Neural cell (in vitro differentiated cells): Measurements from ENCODE around the gene PPP4R3A. TPM values are rescaled to one million over a fixed set of nuclear protein-coding genes. Genes with fewer than 3 reads are reported as not detected.

Experiments
- H2AFZ ChIP-seq: fragments of 200-600, 300-800 bp; sonication (generic), shearing (Covaris generic); 2 replicates; pipeline ENCODE4 v1.6.0; 2014; ENCODE audit warnings: low read depth, mild to moderate bottlenecking, antibody characterized with exemption, low read length, moderate library complexity
- H3F3A ChIP-seq: fragments of 200-600 bp; shearing (Covaris generic); 2 replicates; pipeline ENCODE4 v1.6.1; 2016; ENCODE audit warnings: mild to moderate bottlenecking, moderate library complexity, mixed read lengths, antibody characterized with exemption, low read length; ENCODE audit not compliant: insufficient read depth, poor library complexity, severe bottlenecking
- H3K27ac ChIP-seq: fragments of 200-600, 300-800 bp; sonication (generic), shearing (Covaris generic); 2 replicates; pipeline ENCODE4 v1.5.1; 2014; ENCODE audit warnings: mild to moderate bottlenecking, low read length, moderate library complexity
- H3K27me3 ChIP-seq: fragments of 300-800, 200-600 bp; sonication (generic), shearing (Covaris generic); 2 replicates; pipeline ENCODE4 v1.6.0; 2014; ENCODE audit warnings: mild to moderate bottlenecking, low read depth, low read length, moderate library complexity; ENCODE audit not compliant: insufficient read depth
- H3K36me3 ChIP-seq: fragments of 300-800, 200-600 bp; sonication (generic), shearing (Covaris generic); 2 replicates; pipeline ENCODE4 v1.5.1; 2014; ENCODE audit warnings: mild to moderate bottlenecking, antibody characterized with exemption, low read length, moderate library complexity; ENCODE audit not compliant: insufficient read depth
- H3K4me2 ChIP-seq: fragments of 300-800, 200-600 bp; sonication (generic), shearing (Covaris generic); 2 replicates; pipeline ENCODE4 v1.6.0; 2014; ENCODE audit warnings: mild to moderate bottlenecking, low read length
- H3K4me3 ChIP-seq: fragments of 300-800, 200-600 bp; sonication (generic), shearing (Covaris generic); 2 replicates; pipeline ENCODE4 v1.5.1; 2014; ENCODE audit warnings: mild to moderate bottlenecking, low read length, moderate library complexity
- H3K79me2 ChIP-seq: fragments of 200-600 bp; shearing (Covaris generic); replicated peaks from 2 replicates; pipeline ENCODE4 v1.6.0; 2014; ENCODE audit warnings: mild to moderate bottlenecking, low read length, moderate library complexity; ENCODE audit not compliant: insufficient read depth
- H3K9ac ChIP-seq: fragments of 300-800, 200-600 bp; sonication (generic), shearing (Covaris generic); 2 replicates; pipeline ENCODE4 v1.6.1; 2016; ENCODE audit warnings: mild to moderate bottlenecking, low read length, mixed read lengths
- H3K9me2 ChIP-seq: fragments of 200-600 bp; shearing (Covaris generic); 2 replicates; pipeline ENCODE4 v1.6.1; 2016; ENCODE audit warnings: mild to moderate bottlenecking, low read length, mixed read lengths; ENCODE audit not compliant: insufficient read depth
- H3K9me3 ChIP-seq: fragments of 200-600, 300-800 bp; sonication (generic), shearing (Covaris generic); 2 replicates; pipeline ENCODE4 v1.6.1; 2016; ENCODE audit warnings: mild to moderate bottlenecking, mixed run types, low read length, moderate library complexity, mixed read lengths
- H4K20me1 ChIP-seq: fragments of 200-600 bp; shearing (Covaris generic); 2 replicates; pipeline ENCODE4 v1.6.1; 2016; ENCODE audit warnings: mild to moderate bottlenecking, mixed run types; ENCODE audit not compliant: insufficient read depth
- CTCF ChIP-seq: fragments of 450-650 bp; IDR thresholded peaks from 2 replicates; pipeline ENCODE4 v1.5.1; 2014; ENCODE audit warnings: antibody characterized with exemption, mild to moderate bottlenecking, moderate library complexity; ENCODE audit not compliant: poor library complexity, severe bottlenecking
- EP300 ChIP-seq: fragments of 450-650 bp; conservative IDR thresholded peaks from 2 replicates; pipeline ENCODE4 v1.6.1; 2014; ENCODE audit warnings: antibody characterized with exemption, mild to moderate bottlenecking, moderate library complexity; ENCODE audit not compliant: poor library complexity, severe bottlenecking
- EZH2 ChIP-seq: fragments of 200-600, 300-800 bp; shearing (Covaris generic), sonication (generic); IDR thresholded peaks from 2 replicates; pipeline ENCODE4 v1.6.1; 2014; ENCODE audit warnings: antibody characterized with exemption, low read length, borderline replicate concordance, mild to moderate bottlenecking; ENCODE audit not compliant: insufficient read depth, poor library complexity, severe bottlenecking
- MXI1 ChIP-seq: fragments of 450-650 bp; conservative IDR thresholded peaks from 2 replicates; pipeline ENCODE4 v1.6.1; 2014; ENCODE audit warnings: antibody characterized with exemption, mild to moderate bottlenecking; ENCODE audit not compliant: poor library complexity, severe bottlenecking
- POLR2AphosphoS5 ChIP-seq: IDR thresholded peaks from 2 replicates; pipeline ENCODE4 v1.6.1; 2012
- RAD21 ChIP-seq: fragments of 450-650 bp; conservative IDR thresholded peaks from 2 replicates; pipeline ENCODE4 v1.6.1; 2014; ENCODE audit warnings: antibody characterized with exemption, mild to moderate bottlenecking, moderate library complexity
- SMC3 ChIP-seq: fragments of 450-650 bp; conservative IDR thresholded peaks from 2 replicates; pipeline ENCODE4 v1.6.1; 2014; ENCODE audit warnings: antibody characterized with exemption, mild to moderate bottlenecking, moderate library complexity; ENCODE audit not compliant: poor library complexity
- TAF1 ChIP-seq: IDR thresholded peaks from 2 replicates; pipeline ENCODE4 v1.6.1; 2012; ENCODE audit warnings: low read depth
- polyA plus RNA-seq: library from polyadenylated mRNA; depleted of rRNA; stranded (reverse); fragments of >200 nt; gene quantifications from 2 replicates; pipeline ENCODE4 v1.2.3, GENCODE V29; 2014
- TF ChIP-seq, protein P1 (sequence below): IDR thresholded peaks from 2 replicates; pipeline ENCODE4 v1.6.1; 2012; ENCODE audit warnings: borderline replicate concordance

The PPP4R3A gene
- polyA plus RNA-seq, 1 donor from 2014 or later = 99.4 TPM

DNA sequence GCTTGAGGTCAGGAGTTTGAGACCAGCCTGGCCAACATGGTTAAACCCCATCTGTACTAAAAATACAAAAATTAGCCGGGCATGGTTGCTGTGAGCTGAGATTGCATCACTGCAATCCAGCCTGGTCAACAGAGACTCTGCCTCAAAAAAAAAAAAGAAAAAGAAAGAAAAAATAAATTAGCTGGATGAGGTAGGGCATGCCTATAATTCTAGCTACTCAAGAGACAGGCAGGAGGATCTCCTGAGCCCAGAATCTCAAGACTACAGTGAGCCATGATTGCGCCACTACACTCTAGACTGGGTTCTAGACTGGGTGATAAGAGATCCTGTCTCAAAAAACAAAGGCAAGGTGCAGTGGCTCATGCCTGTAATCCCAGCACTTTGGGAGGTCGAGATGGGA is 16.9 kb downstream of the PPP4R3A start:
- TF ChIP-seq RAD21 = no peak
- TF ChIP-seq TAF1 = no peak
- no peak for TF ChIP-seq SMC3
- no peak for TF ChIP-seq EP300
- TF ChIP-seq, protein P1, sequence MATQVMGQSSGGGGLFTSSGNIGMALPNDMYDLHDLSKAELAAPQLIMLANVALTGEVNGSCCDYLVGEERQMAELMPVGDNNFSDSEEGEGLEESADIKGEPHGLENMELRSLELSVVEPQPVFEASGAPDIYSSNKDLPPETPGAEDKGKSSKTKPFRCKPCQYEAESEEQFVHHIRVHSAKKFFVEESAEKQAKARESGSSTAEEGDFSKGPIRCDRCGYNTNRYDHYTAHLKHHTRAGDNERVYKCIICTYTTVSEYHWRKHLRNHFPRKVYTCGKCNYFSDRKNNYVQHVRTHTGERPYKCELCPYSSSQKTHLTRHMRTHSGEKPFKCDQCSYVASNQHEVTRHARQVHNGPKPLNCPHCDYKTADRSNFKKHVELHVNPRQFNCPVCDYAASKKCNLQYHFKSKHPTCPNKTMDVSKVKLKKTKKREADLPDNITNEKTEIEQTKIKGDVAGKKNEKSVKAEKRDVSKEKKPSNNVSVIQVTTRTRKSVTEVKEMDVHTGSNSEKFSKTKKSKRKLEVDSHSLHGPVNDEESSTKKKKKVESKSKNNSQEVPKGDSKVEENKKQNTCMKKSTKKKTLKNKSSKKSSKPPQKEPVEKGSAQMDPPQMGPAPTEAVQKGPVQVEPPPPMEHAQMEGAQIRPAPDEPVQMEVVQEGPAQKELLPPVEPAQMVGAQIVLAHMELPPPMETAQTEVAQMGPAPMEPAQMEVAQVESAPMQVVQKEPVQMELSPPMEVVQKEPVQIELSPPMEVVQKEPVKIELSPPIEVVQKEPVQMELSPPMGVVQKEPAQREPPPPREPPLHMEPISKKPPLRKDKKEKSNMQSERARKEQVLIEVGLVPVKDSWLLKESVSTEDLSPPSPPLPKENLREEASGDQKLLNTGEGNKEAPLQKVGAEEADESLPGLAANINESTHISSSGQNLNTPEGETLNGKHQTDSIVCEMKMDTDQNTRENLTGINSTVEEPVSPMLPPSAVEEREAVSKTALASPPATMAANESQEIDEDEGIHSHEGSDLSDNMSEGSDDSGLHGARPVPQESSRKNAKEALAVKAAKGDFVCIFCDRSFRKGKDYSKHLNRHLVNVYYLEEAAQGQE = no peak
- no peak for TF ChIP-seq POLR2AphosphoS5
- no peak for TF ChIP-seq MXI1
- no peak for TF ChIP-seq EZH2
- TF ChIP-seq CTCF = no peak
- no peaks in the 10 kb centered on the region for H3K9me3 ChIP-seq

GRCh38 chr14:91484744-91485143 is 25.4 kb downstream of the PPP4R3A start:
- TF ChIP-seq SMC3 = no peak
- TF ChIP-seq, protein P1 = no peak
- TF ChIP-seq CTCF = no peak
- no peak for TF ChIP-seq TAF1
- no peak for TF ChIP-seq EZH2
- no peak for TF ChIP-seq EP300
- TF ChIP-seq MXI1 = no peak
- Histone ChIP-seq H3K9ac (no peak overlapping the region), H3F3A (no peaks in the 10 kb centered on the region), H3K27me3 (no peaks in the 10 kb centered on the region), H3K9me2 (no peaks in the 10 kb centered on the region), H3K9me3 (no peaks in the 10 kb centered on the region), H3K27ac (no peak overlapping the region), H3K79me2 (peaks cover 33% of the 10 kb centered on the region), H4K20me1 (peaks cover 5% of the 10 kb centered on the region), H3K4me3 (no peak overlapping the region), H2AFZ (no peak overlapping the region), H3K36me3 (peaks cover 12% of the 10 kb centered on the region), H3K4me2 (no peak overlapping the region)

More for the DNA sequence above, 16.9 kb downstream of the PPP4R3A start:
- Histone ChIP-seq H3K27ac (no peak overlapping the region), H3F3A (no peaks in the 10 kb centered on the region), H3K4me2 (no peak overlapping the region), H3K27me3 (no peaks in the 10 kb centered on the region), H2AFZ (no peak overlapping the region), H3K36me3 (peaks cover 5% of the 10 kb centered on the region), H3K4me3 (no peak overlapping the region), H4K20me1 (peaks cover 18% of the 10 kb centered on the region), H3K79me2 (peaks cover 74% of the 10 kb centered on the region), H3K9ac (no peak overlapping the region), H3K9me2 (no peaks in the 10 kb centered on the region)
